Spleen (tissue), 7 donors: ENCODE results near the gene RBM26.

Source experiments
- CTCF ChIP-seq, 11 experiments: fragments of 200-600 bp in 7 of 11; fragments of 450-650 bp in 4 of 11; sonication (generic) in 4 of 11; IDR thresholded peaks in 8 of 11; conservative IDR thresholded peaks in 3 of 11; 1 replicate in 7 of 11; 2 replicates in 4 of 11; pipeline versions ENCODE4 v1.4.0 to v1.8.0; 2016 to 2021; ENCODE audit warnings: antibody characterized with exemption in 11 of 11, inconsistent platforms in 4 of 11, mild to moderate bottlenecking in 1 of 11
- POLR2A ChIP-seq, 3 donors: fragments of 450-650 bp; IDR thresholded peaks; one replicate each; pipeline ENCODE4 v1.5.1; 2017; ENCODE audit warnings: antibody characterized with exemption in 3 of 3, mild to moderate bottlenecking in 1 of 3
- donor health status: DM: no; HTN: no; CAD: no; lungs with moderate emphysema.
- donor health status: DM: no; HTN: no; CAD: no.
- donor health status: DM: no; HTN: no; CAD: no.

DNA sequence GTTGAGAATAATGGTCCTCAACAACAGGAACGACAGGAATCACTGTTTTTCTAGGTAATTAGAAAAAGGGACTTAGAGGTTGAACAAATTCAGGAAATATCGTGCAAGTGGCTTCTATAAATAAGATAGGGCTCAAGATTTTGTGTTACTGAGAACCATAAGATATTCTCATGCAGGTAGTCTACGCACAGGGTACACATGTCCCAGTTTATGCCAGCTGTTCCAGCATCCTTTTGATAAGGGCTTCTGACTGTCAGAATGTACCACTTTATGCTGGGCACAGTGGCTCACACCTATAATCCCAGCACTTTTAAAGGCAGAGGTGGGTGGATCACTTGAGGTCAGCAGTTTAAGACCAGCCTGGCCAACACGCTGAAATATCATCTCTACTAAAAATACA, 32.1 kb downstream of the RBM26 start:
- TF ChIP-seq POLR2A (IDR thresholded peaks at IDR 0.05) (no peak), CTCF (IDR thresholded peaks at IDR 0.05 in 8 of 11, conservative IDR thresholded peaks at IDR 0.05 in 3 of 11) (no peak)
